Adrenal gland (tissue), 12 donors: ENCODE data around the gene ASPDH. TPM values are rescaled to one million over a fixed set of nuclear protein-coding genes. Genes with fewer than 3 reads are reported as not detected.

ENCODE experiments used
- DNase-seq, 7 donors: peaks; one replicate each; pipeline ENCODE4 v3.0.0-alpha.2; 2019 to 2020
- H3K27ac ChIP-seq, 5 donors: fragments of 200-600 bp; sonication (generic) in 4 of 5; 1 replicate in 3 of 5; 2 replicates in 2 of 5; pipeline versions ENCODE4 v1.5.1 to v1.8.0; 2016 to 2020; ENCODE audit warnings: mild to moderate bottlenecking in 1 of 5
- H3K27me3 ChIP-seq: fragments of 200-600 bp; 2 replicates; pipeline ENCODE4 v1.8.0; 2021
- H3K36me3 ChIP-seq, 2 donors: fragments of 200-600 bp; replicated peaks in 1 of 2; 1 replicate in 1 of 2; 2 replicates in 1 of 2; pipeline versions ENCODE4 v1.5.1 to v1.8.0; 2018 to 2022
- H3K4me1 ChIP-seq, 2 donors: fragments of 200-600 bp; replicated peaks in 1 of 2; 1 replicate in 1 of 2; 2 replicates in 1 of 2; pipeline versions ENCODE4 v1.5.1 to v1.8.0; 2018 to 2021
- H3K4me3 ChIP-seq, 4 donors: fragments of 200-600 bp; sonication (generic) in 3 of 4; one replicate each; pipeline ENCODE4 v1.5.1; 2016 to 2018
- H3K9me3 ChIP-seq, 3 donors: fragments of 200-600 bp; sonication (generic) in 1 of 3; replicated peaks in 1 of 3; 1 replicate in 2 of 3; 2 replicates in 1 of 3; pipeline versions ENCODE4 v1.5.1 to v1.8.0; 2016 to 2021
- POLR2A ChIP-seq, 2 donors: fragments of 450-650 bp; IDR thresholded peaks; one replicate each; pipeline ENCODE4 v1.6.1; 2017; ENCODE audit warnings: antibody characterized with exemption in 2 of 2, mild to moderate bottlenecking in 2 of 2, moderate library complexity in 1 of 2
- WGBS, 4 donors: extraction: QIAGEN DNeasy Blood & Tissue Kit in 2 of 4; methylation state at CpG; one replicate each; pipeline versions ENCODE4 v1.1.5 to v1.1.7; 2013 to 2017; 5-methylcytosine and 5-hydroxymethylcytosine counted together
- intact Hi-C, 2 donors: fragments of 100-400 bp; cut with DNase I; formaldehyde crosslinking; loops; one replicate each; pipeline versions ENCODE4 v1.14.1 to v1.15.0; 2022 to 2023
- polyA plus RNA-seq, 3 donors: library from polyadenylated mRNA; stranded (reverse); fragments of 200-250 nt in 2 of 3; fragments of 350-450 nt in 1 of 3; fragmentation: Illumina TruSeq in 1 of 3; extraction: RNeasy Lipid Tissue Mini Kit (QIAGEN cat#74804) in 1 of 3; gene quantifications; one replicate each; pipeline ENCODE4 v1.2.3, GENCODE V29; 2013 to 2014
- total RNA-seq, 9 donors: library from RNA; depleted of rRNA in 4 of 9; stranded (reverse); fragments of >200 nt in 4 of 9; fragments of 120-200 nt in 1 of 9; fragmentation: NEBNext Ultra II Directional in 1 of 9; extraction: Animal tissue kit (Norgen Biotek cat#: 25700) in 1 of 9; gene quantifications; one replicate each; pipeline versions ENCODE4 v1.1.0 to v1.2.4, GENCODE V29; 2013 to 2023
- TF ChIP-seq, protein P1 (sequence below), 6 experiments: fragments of 450-650 bp in 4 of 6; fragments of 200-600 bp in 2 of 6; sonication (generic) in 1 of 6; IDR thresholded peaks; 1 replicate in 5 of 6; 2 replicates in 1 of 6; pipeline versions ENCODE4 v1.5.1 to v1.8.0; 2016 to 2021; ENCODE audit warnings: antibody characterized with exemption in 6 of 6, mild to moderate bottlenecking in 2 of 6, moderate library complexity in 1 of 6
- donor health status: healthy with polysubstance abuse.
- donor health status: Bipolar disorder and iron deficiency.
- donor health status: DM: yes; HTN: yes; CAD: no.
- donor health status: DM: no; HTN: no; CAD: no.
- donor health status: DM: no; HTN: no; CAD: no.
- donor health status: DM: yes; HTN: yes; CAD: no.

Gene ASPDH
- total and polyA plus RNA-seq, 12 donors: 0.38 to 30.5 (median 1.7) TPM; not detected in 4

DNA sequence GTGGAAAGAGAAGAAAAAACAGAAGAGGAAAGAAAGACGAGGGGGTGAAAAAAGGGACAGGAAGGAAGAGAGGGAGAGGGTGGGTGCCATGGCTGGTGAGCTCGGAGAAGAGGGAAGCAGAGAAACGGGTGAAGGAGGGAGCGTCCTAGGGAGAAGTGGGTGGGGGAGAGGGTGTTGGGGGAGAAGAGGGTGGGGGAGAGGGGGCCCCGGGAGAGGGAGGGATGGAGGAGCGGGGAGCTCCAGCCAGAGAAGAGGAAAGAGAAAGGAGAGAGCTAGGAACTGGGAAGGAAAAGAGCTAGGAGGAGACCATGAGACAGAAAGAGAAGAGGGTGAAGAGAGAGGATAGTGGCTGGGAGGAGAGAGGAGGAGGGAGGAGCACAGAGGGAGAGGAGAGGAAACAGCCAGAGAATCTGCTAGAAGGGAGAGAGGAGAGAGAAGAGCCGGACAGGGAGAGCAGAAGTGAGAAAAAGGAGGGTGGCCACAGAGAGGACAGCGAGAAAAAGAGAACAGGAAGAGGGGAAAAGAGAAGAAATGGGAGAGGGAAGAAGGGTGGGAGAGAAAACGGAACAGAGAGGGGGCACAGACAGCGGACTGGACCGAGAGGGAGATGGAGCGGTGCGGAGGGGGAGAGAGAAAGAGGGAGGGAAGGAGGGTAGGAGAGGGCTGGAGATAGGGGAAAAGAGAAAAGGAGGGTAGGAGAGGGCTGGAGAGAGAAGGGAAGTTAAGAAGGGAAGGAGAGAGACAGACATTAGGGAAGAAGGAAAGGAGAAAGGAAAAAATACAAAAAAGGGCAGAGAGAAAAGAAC, 25.1 kb downstream of the ASPDH start:
- peaks cover 12% of the 10 kb centered on the region for H3K27me3 ChIP-seq
- DNase-seq: no peak
- H3K4me1 ChIP-seq: no peaks in the 10 kb centered on the region
- intact Hi-C loops: no loop called here
- no peak overlapping the region for H3K4me3 ChIP-seq
- H3K9me3 ChIP-seq: no peaks in the 10 kb centered on the region
- no peak overlapping the region for H3K27ac ChIP-seq
- WGBS, 4 donors: 20 to 27% (median 23%) methylated on average over 13 of the region's 13 CpGs
- no peak for TF ChIP-seq POLR2A (IDR thresholded peaks at IDR 0.05)
- TF ChIP-seq, protein P1, sequence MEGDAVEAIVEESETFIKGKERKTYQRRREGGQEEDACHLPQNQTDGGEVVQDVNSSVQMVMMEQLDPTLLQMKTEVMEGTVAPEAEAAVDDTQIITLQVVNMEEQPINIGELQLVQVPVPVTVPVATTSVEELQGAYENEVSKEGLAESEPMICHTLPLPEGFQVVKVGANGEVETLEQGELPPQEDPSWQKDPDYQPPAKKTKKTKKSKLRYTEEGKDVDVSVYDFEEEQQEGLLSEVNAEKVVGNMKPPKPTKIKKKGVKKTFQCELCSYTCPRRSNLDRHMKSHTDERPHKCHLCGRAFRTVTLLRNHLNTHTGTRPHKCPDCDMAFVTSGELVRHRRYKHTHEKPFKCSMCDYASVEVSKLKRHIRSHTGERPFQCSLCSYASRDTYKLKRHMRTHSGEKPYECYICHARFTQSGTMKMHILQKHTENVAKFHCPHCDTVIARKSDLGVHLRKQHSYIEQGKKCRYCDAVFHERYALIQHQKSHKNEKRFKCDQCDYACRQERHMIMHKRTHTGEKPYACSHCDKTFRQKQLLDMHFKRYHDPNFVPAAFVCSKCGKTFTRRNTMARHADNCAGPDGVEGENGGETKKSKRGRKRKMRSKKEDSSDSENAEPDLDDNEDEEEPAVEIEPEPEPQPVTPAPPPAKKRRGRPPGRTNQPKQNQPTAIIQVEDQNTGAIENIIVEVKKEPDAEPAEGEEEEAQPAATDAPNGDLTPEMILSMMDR (IDR thresholded peaks at IDR 0.05): no peak
- peaks cover 0 to 1% of the 10 kb centered on the region in 2 donors for H3K36me3 ChIP-seq

DNA sequence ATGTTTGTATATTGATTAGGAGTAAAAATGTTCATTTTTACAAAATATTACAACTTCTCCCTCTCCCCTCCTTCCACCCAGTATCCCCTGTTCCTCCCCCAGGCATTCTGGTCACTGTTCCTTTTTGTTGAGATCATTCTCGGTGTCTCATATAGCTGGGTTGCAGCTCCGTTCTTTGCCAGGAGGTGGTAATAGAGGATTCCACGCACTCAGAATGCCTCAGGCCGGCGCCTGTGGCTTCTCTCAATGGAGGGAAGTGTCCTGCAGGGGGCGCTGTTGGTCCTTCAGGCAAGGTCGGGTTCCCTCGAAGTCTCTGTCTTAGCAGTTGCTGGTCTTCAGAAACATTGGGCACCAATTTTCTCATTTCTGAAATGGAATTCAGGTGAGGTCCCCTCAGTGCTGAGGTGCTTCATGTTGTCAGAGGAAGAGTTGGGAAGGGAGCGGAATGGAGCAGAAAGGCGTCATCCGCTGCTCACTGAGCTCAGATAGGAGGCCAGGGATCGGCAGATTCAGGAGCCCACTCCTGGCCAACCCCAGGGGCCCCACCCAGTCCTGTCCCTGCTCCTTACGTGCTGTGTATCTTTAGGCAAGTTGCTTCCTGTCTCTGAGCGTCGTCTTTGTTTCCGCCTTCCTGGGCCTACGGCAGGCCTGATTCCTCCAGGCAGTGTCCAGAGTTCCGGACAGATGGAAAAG, 26.7 kb downstream of the ASPDH start:
- peak in 1 of 7 donors; percentile 47 for DNase-seq
- Histone ChIP-seq H3K4me1 (no peaks in the 10 kb centered on the region), H3K4me3 (no peak overlapping the region), H3K27me3 (peaks cover 12% of the 10 kb centered on the region), H3K36me3 (peaks cover 0 to 10% of the 10 kb centered on the region in 2 donors), H3K27ac (no peak overlapping the region), H3K9me3 (no peaks in the 10 kb centered on the region)
- TF ChIP-seq POLR2A (IDR thresholded peaks at IDR 0.05): no peak
- TF ChIP-seq, protein P1 (IDR thresholded peaks at IDR 0.05): peak in 2 of 6 experiments; percentile 22 to 27
- intact Hi-C loops: no loop called here
- WGBS, 4 donors: 71 to 76% (median 73%) methylated on average over 18 of the region's 18 CpGs

DNA sequence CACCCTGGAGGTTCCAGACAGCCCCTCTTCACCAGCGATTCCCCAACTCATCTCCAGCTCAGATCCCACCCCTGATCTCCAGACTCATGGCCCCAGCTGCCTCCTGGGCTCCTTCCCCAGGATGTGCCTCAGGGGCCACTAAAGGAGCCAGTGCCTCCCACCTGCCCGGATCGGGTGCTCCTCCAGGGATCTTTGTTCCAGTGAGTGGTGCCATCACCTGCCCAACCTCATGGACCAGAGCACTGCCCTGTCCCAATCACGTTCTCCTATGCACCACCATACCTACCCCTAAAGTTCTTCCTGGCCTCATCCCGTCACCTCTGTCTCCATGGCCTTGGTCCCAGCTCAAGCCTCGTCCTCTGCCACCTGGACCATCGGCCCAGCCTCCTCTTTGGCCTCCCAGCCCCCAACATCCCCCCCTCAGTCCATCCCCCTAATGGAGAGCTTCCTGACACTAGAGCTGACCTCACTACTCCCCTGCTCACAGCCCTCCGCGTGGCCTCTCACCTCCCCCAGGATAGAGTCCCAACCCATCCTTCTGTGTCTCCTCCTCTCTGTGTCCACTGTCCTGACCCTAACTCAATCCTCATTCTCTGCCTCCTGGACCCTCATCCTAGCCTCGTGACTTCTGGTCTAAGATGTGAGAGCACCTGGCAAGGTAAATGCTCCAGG, 28.3 kb downstream of the ASPDH start:
- H3K4me1 ChIP-seq: no peaks in the 10 kb centered on the region
- WGBS, 4 donors: 81 to 84% (median 83%) methylated on average over 9 to 10 of the region's 10 CpGs
- TF ChIP-seq, protein P1 (IDR thresholded peaks at IDR 0.05): no peak
- TF ChIP-seq POLR2A (IDR thresholded peaks at IDR 0.05): no peak
- peaks cover 0 to 25% of the 10 kb centered on the region in 2 donors for H3K36me3 ChIP-seq
- H3K4me3 ChIP-seq: no peak overlapping the region
- intact Hi-C loops: no loop called here
- peaks cover 12% of the 10 kb centered on the region for H3K27me3 ChIP-seq
- DNase-seq: no peak
- no peaks in the 10 kb centered on the region for H3K9me3 ChIP-seq
- no peak overlapping the region for H3K27ac ChIP-seq

DNA sequence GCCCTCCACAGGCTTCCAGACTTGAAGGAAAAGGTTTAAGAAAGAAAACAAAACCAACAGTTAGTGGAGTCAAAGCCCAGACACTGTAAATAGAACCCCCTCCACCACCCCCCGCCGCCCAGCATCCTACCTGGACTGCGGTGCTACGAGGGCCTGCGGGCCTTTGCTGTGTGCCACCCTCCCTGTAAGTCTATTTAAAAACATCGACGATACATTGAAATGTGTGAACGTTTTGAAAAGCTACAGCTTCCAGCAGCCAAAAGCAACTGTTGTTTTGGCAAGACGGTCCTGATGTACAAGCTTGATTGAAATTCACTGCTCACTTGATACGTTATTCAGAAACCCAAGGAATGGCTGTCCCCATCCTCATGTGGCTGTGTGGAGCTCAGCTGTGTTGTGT, 30.8 kb downstream of the ASPDH start:
- H3K4me1 ChIP-seq: peaks cover 0 to 1% of the 10 kb centered on the region in 2 donors
- WGBS, 4 donors: 87 to 90% (median 88%) methylated on average over 10 of the region's 10 CpGs
- peaks cover 0 to 50% of the 10 kb centered on the region in 2 donors for H3K36me3 ChIP-seq
- H3K27me3 ChIP-seq: peaks cover 12% of the 10 kb centered on the region
- no peak overlapping the region for H3K4me3 ChIP-seq
- H3K27ac ChIP-seq: no peak overlapping the region
- intact Hi-C loops: no loop called here
- H3K9me3 ChIP-seq: no peaks in the 10 kb centered on the region
- no peak for DNase-seq
- no peak for TF ChIP-seq POLR2A (IDR thresholded peaks at IDR 0.05)
- TF ChIP-seq, protein P1 (IDR thresholded peaks at IDR 0.05): no peak
